Measurements from ENCODE around the gene SALL4. TPM values are rescaled to one million over a fixed set of nuclear protein-coding genes. Genes with fewer than 3 reads are reported as not detected.

Gene SALL4
- total and polyA plus RNA-seq, 2 donors (not counting 1 experiment from before 2014, with no cell fraction given), result 0.15 to 1.5 TPM

Other genes starting within 250 kb of the SALL4 start
- 53.7 and 96.3 TPM in 2 replicates for gene ATP9A, start 34.1 kb downstream of the SALL4 start, total RNA-seq
- 23.3 and 28.3 TPM in 2 replicates for gene ATP9A, start 34.1 kb downstream of the SALL4 start, polyA plus RNA-seq